Neural cell (in vitro differentiated cells): ENCODE results near the gene AP5Z1. TPM values are rescaled to one million over a fixed set of nuclear protein-coding genes. Genes with fewer than 3 reads are reported as not detected.

Experiments used
- H2AFZ ChIP-seq: fragments of 200-600, 300-800 bp; sonication (generic), shearing (Covaris generic); 2 replicates; pipeline ENCODE4 v1.6.0; 2014; ENCODE audit warnings: low read depth, mild to moderate bottlenecking, antibody characterized with exemption, low read length, moderate library complexity
- H3F3A ChIP-seq: fragments of 200-600 bp; shearing (Covaris generic); 2 replicates; pipeline ENCODE4 v1.6.1; 2016; ENCODE audit warnings: mild to moderate bottlenecking, moderate library complexity, mixed read lengths, antibody characterized with exemption, low read length; ENCODE audit not compliant: insufficient read depth, poor library complexity, severe bottlenecking
- H3K27ac ChIP-seq: fragments of 200-600, 300-800 bp; sonication (generic), shearing (Covaris generic); 2 replicates; pipeline ENCODE4 v1.5.1; 2014; ENCODE audit warnings: mild to moderate bottlenecking, low read length, moderate library complexity
- H3K27me3 ChIP-seq: fragments of 300-800, 200-600 bp; sonication (generic), shearing (Covaris generic); 2 replicates; pipeline ENCODE4 v1.6.0; 2014; ENCODE audit warnings: mild to moderate bottlenecking, low read depth, low read length, moderate library complexity; ENCODE audit not compliant: insufficient read depth
- H3K36me3 ChIP-seq: fragments of 300-800, 200-600 bp; sonication (generic), shearing (Covaris generic); 2 replicates; pipeline ENCODE4 v1.5.1; 2014; ENCODE audit warnings: mild to moderate bottlenecking, antibody characterized with exemption, low read length, moderate library complexity; ENCODE audit not compliant: insufficient read depth
- H3K4me2 ChIP-seq: fragments of 300-800, 200-600 bp; sonication (generic), shearing (Covaris generic); 2 replicates; pipeline ENCODE4 v1.6.0; 2014; ENCODE audit warnings: mild to moderate bottlenecking, low read length
- H3K4me3 ChIP-seq: fragments of 300-800, 200-600 bp; sonication (generic), shearing (Covaris generic); 2 replicates; pipeline ENCODE4 v1.5.1; 2014; ENCODE audit warnings: mild to moderate bottlenecking, low read length, moderate library complexity
- H3K79me2 ChIP-seq: fragments of 200-600 bp; shearing (Covaris generic); replicated peaks from 2 replicates; pipeline ENCODE4 v1.6.0; 2014; ENCODE audit warnings: mild to moderate bottlenecking, low read length, moderate library complexity; ENCODE audit not compliant: insufficient read depth
- H3K9ac ChIP-seq: fragments of 300-800, 200-600 bp; sonication (generic), shearing (Covaris generic); 2 replicates; pipeline ENCODE4 v1.6.1; 2016; ENCODE audit warnings: mild to moderate bottlenecking, low read length, mixed read lengths
- H3K9me2 ChIP-seq: fragments of 200-600 bp; shearing (Covaris generic); 2 replicates; pipeline ENCODE4 v1.6.1; 2016; ENCODE audit warnings: mild to moderate bottlenecking, low read length, mixed read lengths; ENCODE audit not compliant: insufficient read depth
- H3K9me3 ChIP-seq: fragments of 200-600, 300-800 bp; sonication (generic), shearing (Covaris generic); 2 replicates; pipeline ENCODE4 v1.6.1; 2016; ENCODE audit warnings: mild to moderate bottlenecking, mixed run types, low read length, moderate library complexity, mixed read lengths
- H4K20me1 ChIP-seq: fragments of 200-600 bp; shearing (Covaris generic); 2 replicates; pipeline ENCODE4 v1.6.1; 2016; ENCODE audit warnings: mild to moderate bottlenecking, mixed run types; ENCODE audit not compliant: insufficient read depth
- EP300 ChIP-seq: fragments of 450-650 bp; conservative IDR thresholded peaks from 2 replicates; pipeline ENCODE4 v1.6.1; 2014; ENCODE audit warnings: antibody characterized with exemption, mild to moderate bottlenecking, moderate library complexity; ENCODE audit not compliant: poor library complexity, severe bottlenecking
- EZH2 ChIP-seq: fragments of 200-600, 300-800 bp; shearing (Covaris generic), sonication (generic); IDR thresholded peaks from 2 replicates; pipeline ENCODE4 v1.6.1; 2014; ENCODE audit warnings: antibody characterized with exemption, low read length, borderline replicate concordance, mild to moderate bottlenecking; ENCODE audit not compliant: insufficient read depth, poor library complexity, severe bottlenecking
- MXI1 ChIP-seq: fragments of 450-650 bp; conservative IDR thresholded peaks from 2 replicates; pipeline ENCODE4 v1.6.1; 2014; ENCODE audit warnings: antibody characterized with exemption, mild to moderate bottlenecking; ENCODE audit not compliant: poor library complexity, severe bottlenecking
- POLR2AphosphoS5 ChIP-seq: IDR thresholded peaks from 2 replicates; pipeline ENCODE4 v1.6.1; 2012
- RAD21 ChIP-seq: fragments of 450-650 bp; conservative IDR thresholded peaks from 2 replicates; pipeline ENCODE4 v1.6.1; 2014; ENCODE audit warnings: antibody characterized with exemption, mild to moderate bottlenecking, moderate library complexity
- SMC3 ChIP-seq: fragments of 450-650 bp; conservative IDR thresholded peaks from 2 replicates; pipeline ENCODE4 v1.6.1; 2014; ENCODE audit warnings: antibody characterized with exemption, mild to moderate bottlenecking, moderate library complexity; ENCODE audit not compliant: poor library complexity
- TAF1 ChIP-seq: IDR thresholded peaks from 2 replicates; pipeline ENCODE4 v1.6.1; 2012; ENCODE audit warnings: low read depth
- polyA plus RNA-seq: library from polyadenylated mRNA; depleted of rRNA; stranded (reverse); fragments of >200 nt; gene quantifications from 2 replicates; pipeline ENCODE4 v1.2.3, GENCODE V29; 2014
- TF ChIP-seq, protein P1 (sequence below): fragments of 450-650 bp; IDR thresholded peaks from 2 replicates; pipeline ENCODE4 v1.5.1; 2014; ENCODE audit warnings: antibody characterized with exemption, mild to moderate bottlenecking, moderate library complexity; ENCODE audit not compliant: poor library complexity, severe bottlenecking
- TF ChIP-seq, protein P2 (sequence below): IDR thresholded peaks from 2 replicates; pipeline ENCODE4 v1.6.1; 2012; ENCODE audit warnings: borderline replicate concordance

AP5Z1 gene
- polyA plus RNA-seq, 1 donor from 2014 or later = 36.9 TPM

DNA sequence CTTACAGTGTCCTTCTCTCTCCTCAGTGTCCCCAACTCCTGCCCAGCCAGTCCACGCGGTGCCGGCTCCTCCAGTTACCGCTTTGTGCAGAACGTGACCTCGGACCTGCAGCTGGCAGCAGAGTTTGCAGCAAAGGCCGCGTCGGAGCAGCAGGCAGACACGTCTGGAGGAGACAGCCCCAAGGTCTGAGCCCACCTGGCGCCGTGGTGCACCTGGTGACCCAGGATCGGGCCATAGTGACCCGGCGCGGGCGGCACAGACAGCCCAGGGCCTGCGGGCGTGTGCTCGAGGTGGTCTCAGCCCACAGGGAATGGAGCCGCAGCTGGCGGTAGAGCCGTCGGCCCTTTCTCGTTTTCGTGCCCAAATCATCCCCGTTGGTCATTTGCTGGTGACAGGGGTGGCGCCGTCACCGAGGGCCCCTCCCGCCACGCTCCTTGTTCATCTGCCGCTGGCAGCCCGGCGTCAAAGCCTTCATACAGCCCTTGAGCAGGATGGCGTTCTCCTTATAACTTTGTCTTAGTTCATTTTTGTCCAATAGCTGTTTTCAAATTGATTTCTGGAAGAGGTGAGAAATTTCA is 20.9 kb upstream of the AP5Z1 start:
- Histone ChIP-seq H3K27ac (no peak overlapping the region), H3K79me2 (no peaks in the 10 kb centered on the region), H3K9me2 (no peaks in the 10 kb centered on the region), H3F3A (no peaks in the 10 kb centered on the region), H3K4me3 (no peak overlapping the region), H3K36me3 (no peaks in the 10 kb centered on the region), H3K27me3 (no peaks in the 10 kb centered on the region), H4K20me1 (no peaks in the 10 kb centered on the region), H3K9ac (no peak overlapping the region), H2AFZ (no peak overlapping the region), H3K9me3 (no peaks in the 10 kb centered on the region), H3K4me2 (no peak overlapping the region)
- TF ChIP-seq EP300 = no peak
- TF ChIP-seq, protein P1, sequence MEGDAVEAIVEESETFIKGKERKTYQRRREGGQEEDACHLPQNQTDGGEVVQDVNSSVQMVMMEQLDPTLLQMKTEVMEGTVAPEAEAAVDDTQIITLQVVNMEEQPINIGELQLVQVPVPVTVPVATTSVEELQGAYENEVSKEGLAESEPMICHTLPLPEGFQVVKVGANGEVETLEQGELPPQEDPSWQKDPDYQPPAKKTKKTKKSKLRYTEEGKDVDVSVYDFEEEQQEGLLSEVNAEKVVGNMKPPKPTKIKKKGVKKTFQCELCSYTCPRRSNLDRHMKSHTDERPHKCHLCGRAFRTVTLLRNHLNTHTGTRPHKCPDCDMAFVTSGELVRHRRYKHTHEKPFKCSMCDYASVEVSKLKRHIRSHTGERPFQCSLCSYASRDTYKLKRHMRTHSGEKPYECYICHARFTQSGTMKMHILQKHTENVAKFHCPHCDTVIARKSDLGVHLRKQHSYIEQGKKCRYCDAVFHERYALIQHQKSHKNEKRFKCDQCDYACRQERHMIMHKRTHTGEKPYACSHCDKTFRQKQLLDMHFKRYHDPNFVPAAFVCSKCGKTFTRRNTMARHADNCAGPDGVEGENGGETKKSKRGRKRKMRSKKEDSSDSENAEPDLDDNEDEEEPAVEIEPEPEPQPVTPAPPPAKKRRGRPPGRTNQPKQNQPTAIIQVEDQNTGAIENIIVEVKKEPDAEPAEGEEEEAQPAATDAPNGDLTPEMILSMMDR = no peak
- no peak for TF ChIP-seq RAD21

DNA sequence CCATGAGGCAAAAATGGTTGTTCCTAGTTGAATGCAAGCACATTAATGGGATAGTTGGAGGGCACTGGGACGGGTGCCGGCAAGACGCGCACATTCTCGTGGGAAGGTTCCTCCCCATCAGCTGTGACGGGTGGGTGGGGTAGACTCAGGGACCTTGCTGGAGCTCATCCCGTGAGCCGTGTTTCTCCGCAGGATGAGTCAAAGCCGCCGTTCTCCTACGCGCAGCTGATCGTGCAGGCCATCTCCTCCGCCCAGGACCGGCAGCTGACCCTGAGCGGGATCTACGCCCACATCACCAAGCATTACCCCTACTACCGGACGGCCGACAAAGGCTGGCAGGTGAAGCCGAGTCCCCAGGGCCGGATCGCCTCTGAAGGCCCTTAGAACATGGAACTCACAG is 20.4 kb upstream of the AP5Z1 start:
- Histone ChIP-seq H3K36me3 (no peaks in the 10 kb centered on the region), H3K27me3 (no peaks in the 10 kb centered on the region), H3K79me2 (no peaks in the 10 kb centered on the region), H3K27ac (no peak overlapping the region), H3K9me2 (no peaks in the 10 kb centered on the region), H3K4me2 (no peak overlapping the region), H3K9ac (no peak overlapping the region), H3F3A (no peaks in the 10 kb centered on the region), H4K20me1 (no peaks in the 10 kb centered on the region), H3K9me3 (no peaks in the 10 kb centered on the region), H2AFZ (no peak overlapping the region), H3K4me3 (no peak overlapping the region)
- TF ChIP-seq SMC3 (no peak), POLR2AphosphoS5 (no peak), EP300 (no peak), RAD21 (no peak), MXI1 (no peak), EZH2 (no peak), TAF1 (no peak)
- TF ChIP-seq, protein P1 = no peak
- TF ChIP-seq, protein P2, sequence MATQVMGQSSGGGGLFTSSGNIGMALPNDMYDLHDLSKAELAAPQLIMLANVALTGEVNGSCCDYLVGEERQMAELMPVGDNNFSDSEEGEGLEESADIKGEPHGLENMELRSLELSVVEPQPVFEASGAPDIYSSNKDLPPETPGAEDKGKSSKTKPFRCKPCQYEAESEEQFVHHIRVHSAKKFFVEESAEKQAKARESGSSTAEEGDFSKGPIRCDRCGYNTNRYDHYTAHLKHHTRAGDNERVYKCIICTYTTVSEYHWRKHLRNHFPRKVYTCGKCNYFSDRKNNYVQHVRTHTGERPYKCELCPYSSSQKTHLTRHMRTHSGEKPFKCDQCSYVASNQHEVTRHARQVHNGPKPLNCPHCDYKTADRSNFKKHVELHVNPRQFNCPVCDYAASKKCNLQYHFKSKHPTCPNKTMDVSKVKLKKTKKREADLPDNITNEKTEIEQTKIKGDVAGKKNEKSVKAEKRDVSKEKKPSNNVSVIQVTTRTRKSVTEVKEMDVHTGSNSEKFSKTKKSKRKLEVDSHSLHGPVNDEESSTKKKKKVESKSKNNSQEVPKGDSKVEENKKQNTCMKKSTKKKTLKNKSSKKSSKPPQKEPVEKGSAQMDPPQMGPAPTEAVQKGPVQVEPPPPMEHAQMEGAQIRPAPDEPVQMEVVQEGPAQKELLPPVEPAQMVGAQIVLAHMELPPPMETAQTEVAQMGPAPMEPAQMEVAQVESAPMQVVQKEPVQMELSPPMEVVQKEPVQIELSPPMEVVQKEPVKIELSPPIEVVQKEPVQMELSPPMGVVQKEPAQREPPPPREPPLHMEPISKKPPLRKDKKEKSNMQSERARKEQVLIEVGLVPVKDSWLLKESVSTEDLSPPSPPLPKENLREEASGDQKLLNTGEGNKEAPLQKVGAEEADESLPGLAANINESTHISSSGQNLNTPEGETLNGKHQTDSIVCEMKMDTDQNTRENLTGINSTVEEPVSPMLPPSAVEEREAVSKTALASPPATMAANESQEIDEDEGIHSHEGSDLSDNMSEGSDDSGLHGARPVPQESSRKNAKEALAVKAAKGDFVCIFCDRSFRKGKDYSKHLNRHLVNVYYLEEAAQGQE = no peak
